GM19328 (cell line): ENCODE data around the gene HMGN2.

Source experiments
- ATAC-seq: cut with Tn5 transposase; IDR thresholded peaks from one replicate; pipeline ENCODE4 v1.9.1; 2021; ENCODE audit warnings: mild to moderate bottlenecking, moderate library complexity; ENCODE audit not compliant: unreplicated experiment

The HMGN2 gene

DNA sequence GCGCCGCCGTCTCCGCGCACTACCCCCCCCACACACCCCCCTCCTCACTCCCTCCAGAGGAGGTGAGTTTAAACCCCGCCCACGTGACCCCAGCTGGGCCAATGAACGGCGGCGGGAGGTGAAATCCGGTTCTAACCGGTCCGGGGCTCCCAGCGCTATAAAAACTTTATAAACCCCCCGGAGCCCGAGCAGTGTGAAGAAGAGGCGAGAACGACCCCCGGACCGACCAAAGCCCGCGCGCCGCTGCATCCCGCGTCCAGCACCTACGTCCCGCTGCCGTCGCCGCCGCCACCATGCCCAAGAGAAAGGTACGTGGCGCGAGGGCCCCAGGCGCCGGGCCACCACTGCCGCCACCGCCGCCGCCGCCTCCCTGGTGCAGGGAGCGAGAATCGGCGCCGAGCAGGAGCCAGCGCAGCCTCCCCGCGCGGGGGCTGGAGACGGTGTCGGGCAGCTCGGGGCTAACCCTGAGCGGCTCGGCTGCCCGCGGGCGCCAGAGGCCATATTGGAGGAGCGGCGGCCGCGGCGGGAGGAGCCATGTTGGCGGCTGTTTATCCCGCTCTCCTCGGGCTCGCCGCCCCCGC, at the start of gene HMGN2:
HMGN2 (plus strand) TSS at position 121 of the 581 bp plus-strand sequence; CDS start at position 294, 173 bp downstream.
- peak; percentile 37 for ATAC-seq

DNA sequence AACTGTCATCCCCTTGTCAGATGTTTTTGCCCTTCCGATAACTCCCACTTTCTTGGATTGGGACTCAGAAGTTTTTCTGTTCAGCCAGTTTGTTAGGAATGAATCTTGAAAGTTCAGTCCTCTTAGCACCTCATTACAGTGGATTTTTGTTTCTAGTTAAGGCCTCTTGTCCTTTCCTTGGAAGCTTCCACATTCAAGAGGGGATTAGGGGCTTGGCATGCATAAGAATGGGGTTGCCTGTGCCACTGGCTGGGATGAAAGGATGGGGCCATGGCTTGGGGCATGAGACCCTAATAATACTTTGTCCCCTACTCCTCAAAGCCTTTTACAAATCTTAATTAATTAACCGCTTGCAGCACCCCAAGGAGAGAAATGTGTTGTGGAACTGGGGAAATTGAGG, 42.5 kb upstream of the HMGN2 start:
- ATAC-seq, result no peak

DNA sequence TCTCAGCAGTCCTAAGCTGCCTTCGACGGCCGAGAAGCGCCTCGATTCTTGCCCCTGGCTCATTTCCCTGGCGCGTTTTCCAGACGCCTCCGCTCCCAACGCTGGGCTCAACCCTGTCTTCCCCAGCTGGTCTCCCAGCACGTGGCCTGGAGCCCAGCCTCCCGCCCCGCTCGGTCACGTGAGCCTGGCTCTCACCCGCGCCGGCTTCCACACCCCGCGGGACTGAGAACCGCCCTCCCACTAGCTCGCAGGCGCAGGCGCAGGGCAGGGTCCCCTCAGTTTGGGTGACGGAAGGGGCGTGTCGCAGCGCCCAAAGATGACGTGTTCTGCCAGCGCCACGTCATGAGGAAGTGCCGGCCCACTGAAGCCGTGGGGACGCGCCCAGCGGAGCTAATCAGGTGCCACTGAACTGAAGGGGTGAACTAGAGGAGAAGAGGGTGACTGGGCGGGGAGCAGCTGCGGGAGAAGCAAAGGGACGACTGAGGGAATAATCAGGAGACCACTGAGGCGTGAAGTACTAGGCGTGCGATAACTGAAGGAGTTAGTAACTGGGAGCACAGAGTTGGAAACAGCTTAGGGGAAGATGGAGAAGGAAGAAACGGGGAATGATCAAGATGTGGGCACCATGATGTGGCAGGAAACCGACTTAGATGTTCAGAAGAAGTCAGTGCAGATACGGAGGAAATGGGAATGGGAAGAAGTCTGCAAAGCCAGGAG, 40.1 kb upstream of the HMGN2 start, which contains the start of gene DHDDS:
DHDDS (plus strand) TSS at position 343 of the 717 bp plus-strand sequence. CDS start 625 bp downstream, outside the sequence.
- peak; percentile 95 for ATAC-seq

DNA sequence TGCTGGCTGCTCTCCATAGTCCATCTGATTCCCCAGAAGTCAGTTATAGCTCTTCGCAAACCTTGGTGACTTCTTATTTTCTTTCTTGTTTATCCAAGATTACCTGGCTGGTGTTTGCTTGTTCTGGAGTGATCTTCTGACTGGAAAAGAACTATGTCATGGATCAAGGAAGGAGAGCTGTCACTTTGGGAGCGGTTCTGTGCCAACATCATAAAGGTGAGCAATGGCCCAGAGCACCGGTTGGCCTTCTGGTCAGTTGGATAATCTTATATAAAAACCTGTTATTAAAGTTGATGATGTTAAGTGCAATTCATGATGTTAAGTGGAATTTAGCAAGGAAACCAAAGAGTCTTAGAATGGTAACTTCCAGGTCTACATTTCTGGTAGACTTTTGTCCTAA, 39.4 kb upstream of the HMGN2 start:
- ATAC-seq, result no peak

DNA sequence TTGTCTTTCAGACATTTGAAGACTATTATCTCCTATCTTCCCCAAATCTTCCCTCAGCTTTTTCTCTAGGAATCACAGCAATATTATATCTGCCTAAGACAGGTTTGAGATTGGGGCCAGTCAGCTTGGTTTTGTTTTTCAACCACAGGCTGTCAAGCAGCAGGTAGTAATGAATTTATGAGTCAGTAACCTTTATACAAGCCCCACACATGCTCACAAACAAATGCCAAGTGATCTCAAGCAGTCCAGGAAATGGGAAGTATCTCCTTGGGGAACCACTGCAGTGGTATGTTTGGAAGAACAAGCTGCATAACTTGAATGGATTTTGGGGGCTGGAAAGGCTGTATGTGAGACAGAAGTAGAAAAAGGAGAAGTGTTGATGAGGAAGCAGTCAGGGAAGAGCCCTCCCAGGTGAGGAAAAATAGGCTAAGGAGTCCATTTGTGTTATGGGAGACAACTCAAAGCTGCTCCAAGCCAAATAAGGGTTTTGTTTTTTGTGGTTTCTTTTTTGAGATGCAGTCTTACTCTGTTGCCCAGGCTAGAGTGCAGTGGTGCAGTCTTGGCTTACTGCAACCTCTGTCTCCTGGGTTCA, 38.0 kb upstream of the HMGN2 start:
- ATAC-seq, result no peak

DNA sequence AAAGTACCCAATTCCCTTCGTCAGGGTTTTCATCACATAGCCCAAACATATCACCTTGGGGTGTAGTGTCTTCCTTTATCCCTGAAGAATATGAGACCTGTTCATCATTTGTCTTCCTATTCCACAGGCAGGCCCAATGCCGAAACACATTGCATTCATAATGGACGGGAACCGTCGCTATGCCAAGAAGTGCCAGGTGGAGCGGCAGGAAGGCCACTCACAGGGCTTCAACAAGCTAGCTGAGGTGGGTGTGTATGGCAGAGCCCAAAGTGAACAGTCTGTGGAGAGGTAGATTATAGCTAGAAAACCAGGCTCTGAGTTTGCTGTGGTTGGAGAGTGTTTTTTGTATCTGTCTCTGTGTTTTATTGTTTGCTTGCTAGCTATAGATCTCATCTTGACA, 34.2 kb upstream of the HMGN2 start:
- ATAC-seq, result no peak

DNA sequence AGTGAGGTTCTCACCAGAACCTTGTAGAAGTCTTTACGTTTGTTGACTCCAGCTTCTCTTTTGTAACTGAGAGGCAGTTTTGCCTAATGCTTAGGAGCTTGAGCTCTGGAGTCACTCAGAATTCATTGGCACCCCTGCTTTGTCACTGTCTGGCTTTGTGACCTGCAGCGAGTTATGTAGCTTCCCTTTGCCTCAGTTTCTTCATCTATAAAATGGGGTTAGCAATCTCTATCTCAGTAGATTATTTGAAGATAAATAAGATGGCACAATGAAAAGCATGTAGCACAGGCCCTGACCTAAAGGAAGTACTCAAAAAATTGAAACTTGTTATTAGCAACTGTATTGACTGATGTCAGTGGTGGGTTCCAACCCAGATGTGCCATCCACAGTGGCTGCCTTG, 32.0 kb upstream of the HMGN2 start:
- ATAC-seq, result no peak

DNA sequence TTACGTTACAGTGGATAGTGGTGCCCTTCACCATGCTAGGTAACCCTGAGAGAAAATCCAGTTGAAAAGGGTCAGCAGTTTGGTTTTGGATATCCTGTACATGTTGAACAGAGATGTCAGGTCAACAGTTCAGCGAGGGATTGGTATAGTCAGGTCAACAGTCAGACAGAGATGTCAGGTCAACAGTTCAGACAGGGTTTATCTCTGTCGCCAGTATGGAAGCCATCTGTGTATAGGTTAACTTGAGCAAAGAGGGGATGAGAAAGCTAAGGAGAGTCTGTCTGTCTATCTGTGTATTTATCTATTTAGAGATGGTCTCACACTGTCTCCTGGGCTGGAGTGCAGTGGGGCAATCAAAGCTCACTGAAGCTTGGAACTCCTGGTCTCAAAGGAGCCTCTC, 22.4 kb upstream of the HMGN2 start:
- ATAC-seq, result no peak

DNA sequence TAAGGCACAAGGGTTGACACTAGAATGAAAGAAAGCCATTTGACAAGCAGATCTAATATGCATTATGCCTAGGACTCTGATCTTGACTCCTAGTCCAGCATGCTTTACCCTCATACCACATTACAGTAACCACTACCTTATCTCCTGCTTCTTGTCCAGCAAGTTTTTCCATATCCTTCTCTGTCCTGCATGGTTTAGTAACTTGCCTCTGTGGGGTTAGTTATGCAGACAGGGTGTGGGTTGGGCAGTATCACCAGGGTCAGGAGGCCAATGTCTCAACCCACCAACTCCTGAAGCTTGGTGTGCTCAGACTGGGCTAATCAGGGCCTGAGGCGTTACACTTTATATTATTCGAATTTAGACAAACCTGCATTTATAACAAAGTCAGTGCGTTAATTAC, 21.3 kb upstream of the HMGN2 start:
- ATAC-seq, result no peak

DNA sequence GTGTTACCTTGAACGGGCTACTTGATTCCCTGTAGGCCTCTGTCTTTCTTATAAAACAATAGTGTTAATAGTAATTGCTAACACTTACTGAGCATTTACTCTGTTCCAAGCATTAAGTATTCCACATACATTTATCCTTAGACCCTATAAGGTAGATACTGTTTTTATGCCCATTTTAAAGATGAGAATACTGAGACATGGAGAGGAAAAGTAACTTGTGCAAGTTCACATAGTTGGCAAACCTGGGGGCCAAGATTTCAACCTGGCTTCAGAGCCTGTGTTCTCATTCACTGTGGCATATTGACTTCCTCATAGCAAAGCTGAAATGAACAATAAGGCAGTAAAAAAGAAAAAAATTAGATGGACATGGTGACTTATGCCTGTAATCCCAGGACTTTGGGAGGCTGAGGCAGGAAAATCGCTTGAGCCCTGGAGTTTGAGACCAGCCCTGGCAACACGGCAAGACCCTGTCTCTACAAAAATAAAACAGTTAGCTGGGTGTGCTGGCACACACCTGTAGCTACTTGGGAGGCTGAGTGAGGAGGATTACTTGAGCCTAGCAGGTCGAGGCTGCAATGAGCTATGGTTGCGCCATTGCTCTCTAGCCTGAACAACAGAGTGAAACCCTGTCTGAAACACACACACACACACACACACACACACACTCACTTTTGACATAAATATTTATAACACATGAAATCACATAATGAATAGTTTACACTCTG, 19.6 kb upstream of the HMGN2 start:
- no peak for ATAC-seq

DNA sequence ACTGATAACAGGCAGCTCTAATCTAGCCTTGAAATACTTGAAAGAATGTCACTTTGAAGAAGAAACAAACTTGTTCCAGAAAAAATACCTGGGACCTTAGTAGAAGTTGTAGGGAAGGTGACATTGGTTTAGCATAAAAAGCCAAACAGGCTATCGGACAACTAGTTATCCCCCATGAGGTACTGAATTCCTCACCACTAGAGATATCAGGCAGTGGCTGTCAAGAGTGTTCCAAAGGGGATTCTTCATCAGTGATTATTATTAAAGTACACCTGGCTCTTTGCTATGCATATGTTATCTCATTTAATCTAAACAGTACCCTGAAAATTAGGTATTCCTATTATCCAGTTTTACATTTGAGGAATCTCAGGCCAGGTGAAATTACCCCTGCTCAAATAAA, 13.1 kb upstream of the HMGN2 start:
- ATAC-seq, result no peak

DNA sequence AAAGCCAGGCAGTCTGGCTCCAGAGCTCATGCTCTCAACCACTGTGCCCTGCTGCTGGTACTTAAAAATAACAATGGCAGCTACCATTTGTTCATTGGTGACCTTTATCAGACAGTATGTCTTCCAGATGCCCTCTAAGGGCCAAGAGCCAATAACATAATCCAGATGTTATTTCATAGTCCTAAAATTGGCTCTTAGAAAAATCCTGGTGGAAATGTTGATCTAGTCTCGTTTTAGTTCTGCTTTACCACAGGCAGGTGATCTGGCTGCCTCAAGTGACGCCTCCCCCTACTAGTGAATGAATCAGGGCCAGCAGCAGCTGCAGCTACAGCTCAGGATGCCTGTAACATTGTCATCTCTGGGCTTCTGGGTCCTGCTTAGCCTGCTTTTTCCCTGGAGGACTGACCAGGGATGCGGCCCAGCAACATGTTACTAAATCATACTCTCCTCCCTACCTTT, 12.6 kb upstream of the HMGN2 start:
- ATAC-seq, result no peak

DNA sequence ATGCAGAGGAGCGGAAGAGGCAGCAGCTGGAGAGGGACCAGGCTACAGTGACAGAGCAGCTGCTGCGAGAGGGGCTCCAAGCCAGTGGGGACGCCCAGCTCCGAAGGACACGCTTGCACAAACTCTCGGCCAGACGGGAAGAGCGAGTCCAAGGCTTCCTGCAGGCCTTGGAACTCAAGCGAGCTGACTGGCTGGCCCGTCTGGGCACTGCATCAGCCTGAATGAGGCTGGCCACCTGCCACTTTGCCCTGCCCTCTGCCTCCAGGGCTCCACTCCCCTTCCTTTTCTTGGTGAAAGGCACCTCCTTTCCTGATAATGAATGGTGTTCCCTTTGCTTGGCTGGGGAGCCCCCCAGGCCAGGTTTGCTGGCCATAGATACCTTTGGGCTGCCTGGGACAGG, 3.3 kb upstream of the HMGN2 start:
- no peak for ATAC-seq

DNA sequence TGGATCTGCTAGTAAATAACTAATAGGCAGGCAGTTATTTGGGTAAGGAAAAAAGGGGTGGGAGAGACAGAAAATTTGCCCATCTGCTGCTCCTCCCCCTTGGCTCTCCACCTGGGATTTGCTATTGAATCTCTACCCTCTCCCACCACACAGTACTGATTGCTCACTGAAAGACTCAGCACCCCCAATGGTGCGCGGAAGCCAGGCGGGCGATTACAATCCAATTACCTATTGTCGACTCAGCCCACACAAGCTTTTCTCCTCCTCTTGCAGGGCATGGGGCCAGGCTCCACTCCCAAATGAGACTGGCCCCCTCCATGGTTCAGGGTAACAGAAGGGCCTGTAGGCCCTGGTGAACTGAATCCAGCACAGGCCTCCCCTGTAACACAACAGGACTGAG, 2.7 kb upstream of the HMGN2 start:
- ATAC-seq, result no peak

DNA sequence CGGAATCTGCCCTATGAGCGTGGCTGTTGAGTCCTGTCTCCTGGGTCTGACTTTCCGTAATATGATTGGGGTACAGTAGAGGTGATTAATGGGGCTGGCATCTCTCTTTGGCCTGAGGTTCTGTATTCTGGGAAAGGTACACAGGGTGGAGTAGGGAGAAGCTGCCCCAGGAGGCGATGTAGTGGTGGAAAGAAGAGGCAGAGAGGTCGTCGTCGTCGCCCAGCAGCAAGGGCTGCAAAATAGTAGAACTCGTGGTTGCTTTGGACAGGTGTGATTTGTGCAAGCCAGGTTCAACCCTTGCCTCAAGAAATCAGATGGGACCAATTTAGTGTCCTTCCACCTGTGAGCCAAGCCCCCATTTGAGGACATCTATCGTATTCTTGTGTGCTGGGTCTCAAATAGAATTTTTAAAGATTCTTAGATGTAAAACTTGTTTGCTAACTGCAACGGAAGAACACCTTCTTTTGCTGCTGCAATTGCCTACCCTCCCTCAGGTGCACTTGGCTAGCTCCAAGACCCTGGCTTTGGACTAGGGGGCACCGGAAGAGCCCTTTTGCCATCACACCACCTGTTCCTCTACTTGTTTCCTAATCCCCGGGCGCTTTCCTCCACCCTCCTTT, 1.3 kb upstream of the HMGN2 start:
- no peak for ATAC-seq

DNA sequence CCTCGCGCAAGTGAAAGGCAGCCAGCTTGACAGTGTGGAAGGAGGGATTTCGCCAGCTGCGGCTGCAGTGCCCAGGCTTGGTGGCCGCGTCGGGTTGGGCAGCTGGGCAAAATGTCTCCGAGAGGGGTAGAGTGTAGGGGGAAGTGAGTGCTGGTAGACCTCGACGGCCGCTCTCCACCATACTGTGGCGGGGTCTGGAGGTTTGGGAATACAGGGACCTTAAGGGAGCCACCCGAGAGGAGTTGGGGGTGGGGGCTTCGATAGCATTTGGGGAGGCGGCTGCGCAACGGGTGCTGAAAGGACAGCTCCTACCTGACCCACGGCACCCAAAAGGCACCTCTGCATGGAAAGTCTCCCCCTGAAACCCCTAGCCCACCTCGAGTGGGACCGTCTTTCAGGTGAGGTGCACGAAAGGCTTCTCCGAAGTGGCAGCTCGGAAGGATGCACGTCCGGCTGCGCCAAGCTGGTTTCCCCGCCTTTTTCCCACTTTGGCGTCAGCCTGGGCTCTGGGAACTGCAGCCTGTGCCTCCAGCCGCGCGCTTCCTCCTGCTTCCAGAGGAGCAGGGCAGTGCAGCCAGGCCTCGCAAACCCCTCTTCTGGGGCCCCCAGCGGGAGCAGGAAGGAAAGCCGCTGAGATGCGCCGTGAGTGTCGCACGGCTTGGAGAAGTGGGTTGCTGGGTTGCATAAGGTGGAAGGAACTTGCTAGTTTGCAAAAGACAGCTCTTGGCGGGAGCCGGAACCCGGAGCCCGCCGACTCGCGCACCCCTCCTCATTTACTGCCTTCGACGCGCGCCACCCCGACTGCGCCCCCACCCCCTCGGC, 531 bp upstream of the HMGN2 start:
- ATAC-seq, result peak; percentile 3

DNA sequence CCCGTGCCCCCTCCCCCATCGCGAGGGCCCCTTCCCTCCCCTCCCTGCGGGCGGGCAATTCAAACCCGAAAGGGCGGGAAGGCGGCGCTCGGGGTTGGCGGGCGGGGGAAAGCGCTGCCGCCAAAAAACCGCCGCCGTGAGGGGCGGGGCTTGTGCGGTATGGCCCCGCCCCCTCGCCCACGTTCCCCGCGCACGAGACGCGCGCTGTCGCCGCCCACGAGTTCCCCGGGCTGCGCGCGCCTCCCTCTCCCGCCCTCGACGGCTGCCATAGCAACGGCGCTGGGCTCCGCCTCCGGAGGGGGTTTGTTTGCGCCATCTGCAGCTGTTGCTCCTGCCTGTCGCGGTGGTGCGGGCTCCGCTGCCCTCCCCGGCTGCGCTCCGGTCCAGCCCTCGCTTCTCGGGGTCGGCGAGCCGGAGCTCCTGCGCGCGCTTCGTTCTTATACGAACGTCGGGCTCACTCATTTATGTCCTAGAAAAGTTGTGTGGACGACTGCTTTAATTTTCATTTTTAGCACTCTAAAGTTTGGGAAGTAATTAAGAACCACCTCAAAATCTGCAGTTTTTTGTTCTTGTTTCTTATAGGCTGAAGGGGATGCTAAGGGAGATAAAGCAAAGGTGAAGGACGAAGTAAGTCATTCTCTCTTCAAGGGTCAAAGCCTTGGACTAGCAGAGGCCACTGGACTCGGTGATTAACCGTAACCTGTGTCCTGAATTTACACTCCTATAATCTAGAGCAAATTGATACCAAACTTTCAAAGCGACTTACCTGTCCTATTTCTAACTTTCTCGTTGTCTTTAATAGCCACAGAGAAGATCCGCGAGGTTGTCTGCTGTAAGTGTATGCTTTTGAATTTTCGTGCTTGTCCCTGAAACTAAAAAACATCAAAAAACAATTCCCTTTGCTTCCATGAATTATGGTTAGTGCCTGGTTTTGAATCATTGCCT, 933 bp downstream of the HMGN2 start:
- peak; percentile 59 for ATAC-seq

DNA sequence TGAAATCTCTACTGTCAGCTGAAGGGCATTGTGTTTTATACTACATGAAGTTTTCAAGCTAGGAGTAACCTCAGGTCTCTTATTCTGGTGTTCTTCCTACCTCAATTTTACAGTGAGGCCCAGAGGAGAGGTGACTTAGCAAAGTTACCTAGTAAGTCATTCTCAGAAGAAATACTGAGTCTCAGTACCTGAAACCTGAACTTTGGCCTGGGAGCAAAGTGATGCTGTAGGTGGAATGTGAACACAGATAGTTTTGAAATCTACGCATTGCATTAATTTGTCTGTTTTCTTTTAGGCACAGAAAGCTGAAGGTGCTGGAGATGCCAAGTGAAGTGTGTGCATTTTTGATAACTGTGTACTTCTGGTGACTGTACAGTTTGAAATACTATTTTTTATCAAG, 2.6 kb downstream of the HMGN2 start:
- no peak for ATAC-seq

DNA sequence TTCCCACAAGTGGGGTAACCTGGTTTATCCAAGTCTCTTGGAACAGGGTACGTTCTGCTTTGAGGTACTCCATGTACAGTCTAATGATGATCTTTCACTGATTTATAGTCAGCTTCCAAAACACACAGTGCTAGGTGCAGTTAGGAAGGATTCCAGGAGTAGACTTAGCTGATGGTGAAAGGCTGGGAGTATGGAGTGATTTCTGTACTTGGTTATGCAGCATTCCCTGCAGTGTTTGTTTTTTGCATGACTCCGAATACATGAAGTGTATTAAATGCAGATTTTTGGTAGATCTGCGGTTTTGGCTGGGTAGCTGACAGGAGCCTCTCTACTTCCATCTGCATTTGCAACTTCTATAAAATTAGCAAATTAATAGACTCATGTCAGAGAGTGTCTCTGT, 3.7 kb downstream of the HMGN2 start:
- ATAC-seq, result no peak
